Endodermal cell (in vitro differentiated cells): ENCODE results near the gene TFF1. TPM values are rescaled to one million over a fixed set of nuclear protein-coding genes. Genes with fewer than 3 reads are reported as not detected.

Experiments
- DNase-seq: peaks from one replicate; pipeline ENCODE4 v3.0.0-alpha.2; 2017
- H3K27ac ChIP-seq: 2 replicates; pipeline ENCODE4 v1.5.1; 2013; ENCODE audit warnings: mild to moderate bottlenecking, low read depth, low read length, moderate library complexity
- H3K27me3 ChIP-seq: 2 replicates; pipeline ENCODE4 v1.6.1; 2013; ENCODE audit warnings: mild to moderate bottlenecking, low read length, moderate library complexity; ENCODE audit not compliant: insufficient read depth, control insufficient read depth, poor library complexity, severe bottlenecking
- H3K36me3 ChIP-seq: 2 replicates; pipeline ENCODE4 v1.7.0; 2013; ENCODE audit warnings: mild to moderate bottlenecking, low read length, moderate library complexity; ENCODE audit not compliant: control insufficient read depth, insufficient read depth
- H3K4me1 ChIP-seq: one replicate; pipeline ENCODE4 v1.7.0; 2013; ENCODE audit warnings: low read length; ENCODE audit not compliant: control insufficient read depth, insufficient read depth
- H3K4me3 ChIP-seq: 2 replicates; pipeline ENCODE4 v1.5.1; 2013; ENCODE audit warnings: mild to moderate bottlenecking, low read length, moderate library complexity
- H3K9ac ChIP-seq: 2 replicates; pipeline ENCODE4 v1.6.1; 2013; ENCODE audit warnings: mild to moderate bottlenecking, low read length, moderate library complexity; ENCODE audit not compliant: poor library complexity, severe bottlenecking; ENCODE audit errors: extremely low read depth
- H3K9me3 ChIP-seq: 2 replicates; pipeline ENCODE4 v1.6.1; 2013; ENCODE audit warnings: mild to moderate bottlenecking, low read length, moderate library complexity; ENCODE audit not compliant: control insufficient read depth
- H3K27ac Mint-ChIP-seq: 2 replicates; pipeline ENCODE4 v1.8.0; 2020; ENCODE audit warnings: mixed read lengths
- H3K27me3 Mint-ChIP-seq: 2 replicates; pipeline ENCODE4 v1.8.0; 2021; ENCODE audit warnings: mild to moderate bottlenecking, mixed read lengths; ENCODE audit not compliant: insufficient read depth
- H3K36me3 Mint-ChIP-seq: 2 replicates; pipeline ENCODE4 v1.8.0; 2020; ENCODE audit warnings: low read depth, mixed read lengths
- H3K4me1 Mint-ChIP-seq: 2 replicates; pipeline ENCODE4 v1.8.0; 2020; ENCODE audit warnings: mixed read lengths
- H3K4me3 Mint-ChIP-seq: 2 replicates; pipeline ENCODE4 v1.8.0; 2020; ENCODE audit warnings: mild to moderate bottlenecking, moderate library complexity, mixed read lengths
- H3K9me3 Mint-ChIP-seq: 2 replicates; pipeline ENCODE4 v1.8.0; 2020; ENCODE audit warnings: mild to moderate bottlenecking, mixed read lengths
- WGBS, 2 experiments: methylation state at CpG; one replicate each; pipeline versions ENCODE4 v1.1.5 to v1.1.7; 2013; ENCODE audit warnings: missing lambda C conversion rate in 2 of 2, mixed read lengths in 1 of 2; ENCODE audit not compliant: insufficient coverage in 1 of 2, insufficient read length in 1 of 2; 5-methylcytosine and 5-hydroxymethylcytosine counted together
- total RNA-seq, 2 donors: library from RNA; stranded (reverse); fragmentation: NEBNext Ultra II Directional in 1 of 2; extraction: Animal tissue kit (Norgen Biotek cat#: 25700) in 1 of 2; gene quantifications; 2 replicates in 1 of 2; 3 replicates in 1 of 2; pipeline ENCODE4 v1.2.1, GENCODE V29; 2021
- TF ChIP-seq, protein P1 (sequence below): fragments of 200-600 bp; sonication (generic); conservative IDR thresholded peaks from 2 replicates; pipeline ENCODE4 v1.5.0; 2021; ENCODE audit warnings: antibody characterized with exemption, mild to moderate bottlenecking

The TFF1 gene
- total RNA-seq, 2 donors from 2014 or later = 1.6 to 3.7 TPM

DNA sequence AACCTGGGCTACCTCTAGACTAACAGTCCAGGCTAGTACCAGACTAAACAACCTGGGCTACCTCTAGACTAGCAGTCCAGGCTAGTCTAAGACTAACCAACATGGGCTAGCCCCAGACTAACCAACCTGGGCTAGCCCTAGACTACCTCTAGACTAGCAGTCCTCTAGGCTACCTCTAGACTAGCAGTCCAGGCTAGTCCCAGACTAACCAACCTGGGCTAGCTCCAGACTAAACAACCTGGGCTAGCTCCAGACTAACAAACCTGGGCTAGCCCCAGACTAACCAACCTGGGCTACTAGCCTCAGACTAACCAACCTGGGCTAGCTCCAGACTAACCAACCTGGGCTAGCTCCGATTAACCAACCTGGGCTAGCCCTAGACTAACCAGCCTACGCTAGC, 17.6 kb downstream of the TFF1 start:
- Histone ChIP-seq H3K9ac (no peak overlapping the region), H3K4me3 (no peak overlapping the region), H3K36me3 (no peaks in the 10 kb centered on the region), H3K27ac (no peak overlapping the region), H3K4me1 (no peaks in the 10 kb centered on the region), H3K27me3 (no peaks in the 10 kb centered on the region), H3K9me3 (no peaks in the 10 kb centered on the region)
- no peaks in the 10 kb centered on the region for H3K36me3 Mint-ChIP-seq
- no peaks in the 10 kb centered on the region for H3K9me3 Mint-ChIP-seq
- H3K27ac Mint-ChIP-seq = no peak overlapping the region
- 97% methylated on average over 2 of the region's 2 CpGs; no CpG with 5 or more reads in 1 of the 2 experiments for WGBS, 2 experiments
- H3K27me3 Mint-ChIP-seq = no peaks in the 10 kb centered on the region
- H3K4me1 Mint-ChIP-seq = no peaks in the 10 kb centered on the region
- TF ChIP-seq, protein P1, sequence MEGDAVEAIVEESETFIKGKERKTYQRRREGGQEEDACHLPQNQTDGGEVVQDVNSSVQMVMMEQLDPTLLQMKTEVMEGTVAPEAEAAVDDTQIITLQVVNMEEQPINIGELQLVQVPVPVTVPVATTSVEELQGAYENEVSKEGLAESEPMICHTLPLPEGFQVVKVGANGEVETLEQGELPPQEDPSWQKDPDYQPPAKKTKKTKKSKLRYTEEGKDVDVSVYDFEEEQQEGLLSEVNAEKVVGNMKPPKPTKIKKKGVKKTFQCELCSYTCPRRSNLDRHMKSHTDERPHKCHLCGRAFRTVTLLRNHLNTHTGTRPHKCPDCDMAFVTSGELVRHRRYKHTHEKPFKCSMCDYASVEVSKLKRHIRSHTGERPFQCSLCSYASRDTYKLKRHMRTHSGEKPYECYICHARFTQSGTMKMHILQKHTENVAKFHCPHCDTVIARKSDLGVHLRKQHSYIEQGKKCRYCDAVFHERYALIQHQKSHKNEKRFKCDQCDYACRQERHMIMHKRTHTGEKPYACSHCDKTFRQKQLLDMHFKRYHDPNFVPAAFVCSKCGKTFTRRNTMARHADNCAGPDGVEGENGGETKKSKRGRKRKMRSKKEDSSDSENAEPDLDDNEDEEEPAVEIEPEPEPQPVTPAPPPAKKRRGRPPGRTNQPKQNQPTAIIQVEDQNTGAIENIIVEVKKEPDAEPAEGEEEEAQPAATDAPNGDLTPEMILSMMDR = no peak
- peak; percentile 8 for DNase-seq
- no peak overlapping the region for H3K4me3 Mint-ChIP-seq

DNA sequence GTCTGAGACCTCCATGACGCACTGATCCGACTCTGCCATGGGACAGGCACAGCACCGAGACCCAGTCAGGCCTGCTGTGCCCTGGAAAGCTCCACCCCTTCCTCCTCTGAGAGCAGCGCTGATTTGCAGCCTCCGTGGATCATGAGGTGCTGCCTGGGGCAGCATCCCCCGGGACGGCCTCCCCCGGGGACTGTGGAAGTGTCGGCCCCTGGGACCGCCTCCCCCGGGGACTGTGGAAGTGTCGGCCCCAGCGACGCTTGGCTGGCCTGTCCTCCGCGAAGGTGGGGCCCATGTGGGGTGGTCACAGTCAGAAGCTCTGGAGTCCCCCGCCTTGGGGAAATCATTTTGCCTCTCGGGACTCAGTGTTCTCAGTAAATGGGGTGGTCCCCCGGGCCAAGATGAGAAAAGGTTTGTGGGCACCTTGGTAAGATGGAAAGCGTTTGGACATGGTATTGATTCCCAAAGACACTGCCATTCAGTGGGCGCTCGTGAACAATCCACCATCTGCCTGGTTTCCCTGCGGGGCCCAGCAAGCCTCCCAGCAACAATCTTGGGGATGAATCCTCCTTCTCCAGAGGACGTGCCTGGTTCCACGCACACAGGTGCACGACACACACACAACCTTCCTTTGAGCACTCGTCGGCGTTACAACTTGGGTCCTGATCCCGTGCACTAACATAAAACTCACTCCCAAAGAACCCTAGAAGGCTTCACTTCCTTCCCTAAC, 18.6 kb downstream of the TFF1 start:
- Histone ChIP-seq H3K27me3 (no peaks in the 10 kb centered on the region), H3K4me1 (no peaks in the 10 kb centered on the region), H3K9ac (no peak overlapping the region), H3K4me3 (no peak overlapping the region), H3K36me3 (no peaks in the 10 kb centered on the region), H3K9me3 (no peaks in the 10 kb centered on the region), H3K27ac (no peak overlapping the region)
- no peak for DNase-seq
- H3K36me3 Mint-ChIP-seq = no peaks in the 10 kb centered on the region
- H3K4me3 Mint-ChIP-seq = no peak overlapping the region
- 94% methylated on average over 20 to 30 of the region's 30 CpGs for WGBS, 2 experiments
- no peaks in the 10 kb centered on the region for H3K4me1 Mint-ChIP-seq
- no peaks in the 10 kb centered on the region for H3K27me3 Mint-ChIP-seq
- no peaks in the 10 kb centered on the region for H3K9me3 Mint-ChIP-seq
- TF ChIP-seq, protein P1 = no peak
- no peak overlapping the region for H3K27ac Mint-ChIP-seq

DNA sequence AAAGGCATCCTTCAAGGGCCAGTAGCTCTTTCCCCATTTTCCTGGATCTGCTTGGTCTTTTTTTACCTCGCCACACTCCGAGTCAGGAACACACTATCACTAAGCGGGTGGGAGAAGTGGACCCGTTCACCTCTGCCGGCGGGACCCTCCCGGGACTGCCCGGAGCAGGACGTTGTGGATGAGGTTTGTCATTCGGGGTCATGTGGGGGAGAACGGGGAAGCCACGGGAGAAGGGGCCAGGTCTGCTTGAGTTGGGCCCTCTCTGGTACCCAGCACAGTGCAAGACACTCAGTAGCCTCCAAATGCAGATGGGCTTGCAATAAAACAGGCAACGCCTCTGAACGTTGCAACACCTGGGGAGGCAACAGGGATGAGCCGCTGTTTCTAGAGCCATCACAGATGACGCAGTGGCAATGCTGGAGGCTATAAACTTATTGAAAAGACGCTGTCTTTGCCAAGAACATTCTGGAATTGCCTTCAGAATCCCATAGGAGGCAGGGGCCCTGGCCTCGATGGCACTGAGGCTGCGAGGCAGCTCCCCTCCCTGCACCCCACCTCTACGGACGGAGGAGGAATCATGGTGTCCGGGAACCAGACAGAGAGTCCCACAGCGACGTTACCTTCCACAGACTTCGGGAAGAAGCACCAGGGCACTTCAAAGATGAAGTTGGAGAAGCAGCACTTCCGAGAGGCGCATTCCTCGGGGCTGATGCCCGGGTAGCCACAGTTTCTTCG, 19.3 kb downstream of the TFF1 start:
- H3K4me1 ChIP-seq = peaks cover 2% of the 10 kb centered on the region
- WGBS, 2 experiments = 93 to 95% methylated on average over 27 to 30 of the region's 30 CpGs
- no peaks in the 10 kb centered on the region for H3K9me3 ChIP-seq
- no peaks in the 10 kb centered on the region for H3K36me3 Mint-ChIP-seq
- H3K9ac ChIP-seq = no peak overlapping the region
- H3K27ac ChIP-seq = no peak overlapping the region
- H3K27me3 ChIP-seq = no peaks in the 10 kb centered on the region
- DNase-seq = peak; percentile 35
- no peaks in the 10 kb centered on the region for H3K9me3 Mint-ChIP-seq
- TF ChIP-seq, protein P1 = no peak
- no peaks in the 10 kb centered on the region for H3K27me3 Mint-ChIP-seq
- no peaks in the 10 kb centered on the region for H3K36me3 ChIP-seq
- H3K4me3 Mint-ChIP-seq = no peak overlapping the region
- H3K27ac Mint-ChIP-seq = no peak overlapping the region
- no peaks in the 10 kb centered on the region for H3K4me1 Mint-ChIP-seq
- no peak overlapping the region for H3K4me3 ChIP-seq
